HL-60/S4 (cell line): ENCODE data around the gene YARS1.

ENCODE experiments used
- in situ Hi-C: fragments of 300-500 bp; cut with MboI; formaldehyde crosslinking; loops from 2 replicates; pipeline ENCODE4 v1.14.3; 2022; ENCODE audit warnings: low sequenced_read_pairs

The YARS1 gene

GRCh38 chr1:32766328-32766972 lies 50.7 kb downstream of the YARS1 start:
- in situ Hi-C loops: loop anchor here (10.0 kb wide), 1 partner anchor 52 kb away; no protein-coding TSS in a partner anchor

DNA sequence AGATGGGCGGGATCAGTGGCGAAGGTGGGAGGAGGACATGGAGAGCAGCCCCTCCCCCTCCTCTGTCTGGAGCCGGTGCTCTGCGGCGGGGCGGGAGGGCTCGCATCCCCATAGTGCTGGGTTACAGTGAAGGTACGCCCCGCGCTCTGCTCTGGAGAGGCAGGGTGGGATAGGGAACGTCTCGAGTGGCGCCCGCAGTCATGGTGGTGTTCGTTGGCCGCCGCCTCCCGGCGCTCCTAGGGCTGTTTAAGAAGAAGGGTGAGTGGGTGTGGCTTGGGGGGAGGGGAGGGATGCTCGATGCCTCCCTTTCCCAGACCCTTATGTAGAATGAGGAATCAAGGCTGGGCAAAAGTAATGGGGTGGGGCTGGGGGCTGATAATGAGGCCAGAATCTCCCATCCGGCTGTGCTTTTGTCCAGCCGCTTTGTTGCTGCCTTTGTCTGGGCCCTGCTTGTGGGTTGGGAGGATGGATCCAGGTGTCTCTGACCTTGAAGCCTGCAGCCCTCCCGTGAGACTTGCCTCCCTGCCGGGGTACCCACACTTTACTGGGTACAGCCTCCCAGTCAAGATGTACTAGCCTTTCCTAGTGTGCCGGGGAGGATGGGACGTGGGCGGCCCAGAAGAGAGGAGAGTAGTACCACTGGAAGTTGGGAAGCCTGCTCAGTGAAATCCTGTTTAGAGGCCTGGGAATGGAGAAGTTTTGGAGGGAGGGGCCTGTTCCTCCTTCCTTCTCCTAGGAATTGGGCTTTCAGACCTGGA lies 51.4 kb downstream of the YARS1 start:
- in situ Hi-C loops: loop anchor here (10.0 kb wide), 1 partner anchor 51 kb away; no protein-coding TSS in a partner anchor

GRCh38 chr1:32764826-32765569 lies 52.2 kb downstream of the YARS1 start:
- in situ Hi-C loops: loop anchor here (10.0 kb wide), 1 partner anchor 50 kb away; no protein-coding TSS in a partner anchor

DNA sequence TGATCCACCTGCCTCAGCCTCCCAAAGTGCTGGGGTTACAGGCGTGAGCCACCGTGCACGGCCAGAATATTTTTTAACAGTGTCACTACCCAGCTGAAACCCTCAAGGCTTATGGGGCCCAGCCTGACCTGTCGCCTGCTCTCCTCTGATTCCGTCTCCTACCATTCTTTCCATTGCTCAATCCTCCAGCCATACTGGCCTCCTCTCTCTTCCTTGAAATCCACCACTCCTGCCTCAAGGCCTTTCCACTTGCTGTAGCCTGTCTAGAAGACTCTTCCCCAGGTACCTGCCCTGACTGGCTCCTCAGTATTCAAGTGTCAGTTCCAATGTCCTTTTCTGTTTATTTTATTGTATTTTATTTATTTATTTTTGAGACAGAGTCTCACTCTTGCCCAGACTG lies 53.9 kb downstream of the YARS1 start:
- in situ Hi-C loops: loop anchor here (10.0 kb wide), 1 partner anchor 48 kb away; no protein-coding TSS in a partner anchor

GRCh38 chr1:32761936-32762335 lies 55.2 kb downstream of the YARS1 start:
- in situ Hi-C loops: loop anchor here (10.0 kb wide), 1 partner anchor 47 kb away; no protein-coding TSS in a partner anchor

GRCh38 chr1:32761253-32761877 lies 55.8 kb downstream of the YARS1 start:
- in situ Hi-C loops: loop anchor here (10.0 kb wide), 1 partner anchor 47 kb away; no protein-coding TSS in a partner anchor

GRCh38 chr1:32759997-32760623 lies 57.0 kb downstream of the YARS1 start:
- in situ Hi-C loops: loop anchor here (10.0 kb wide), 1 partner anchor 45 kb away; no protein-coding TSS in a partner anchor

DNA sequence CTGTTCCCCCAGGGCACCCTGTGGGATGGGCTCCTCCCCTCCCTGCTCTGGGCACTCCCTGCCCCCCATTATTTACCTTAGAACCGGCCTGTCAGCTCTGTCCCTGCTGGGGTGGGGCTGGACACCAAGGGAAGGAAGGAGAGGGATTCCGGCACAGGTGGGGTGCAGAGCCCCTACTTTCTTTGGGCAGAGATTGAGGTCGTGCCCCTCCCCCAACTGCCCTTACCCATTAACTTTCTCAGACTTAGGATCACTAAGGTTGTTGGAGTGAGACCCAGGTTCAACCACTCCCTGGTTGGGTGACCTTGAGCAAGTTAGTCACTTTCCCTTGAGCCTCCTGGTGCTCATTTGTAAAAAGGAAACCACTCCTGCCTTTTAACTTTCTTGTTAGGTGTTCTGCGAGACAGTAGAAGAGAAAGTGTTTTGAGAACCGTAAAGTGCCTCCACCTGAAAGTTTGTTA lies 57.6 kb downstream of the YARS1 start:
- in situ Hi-C loops: no loop called here

DNA sequence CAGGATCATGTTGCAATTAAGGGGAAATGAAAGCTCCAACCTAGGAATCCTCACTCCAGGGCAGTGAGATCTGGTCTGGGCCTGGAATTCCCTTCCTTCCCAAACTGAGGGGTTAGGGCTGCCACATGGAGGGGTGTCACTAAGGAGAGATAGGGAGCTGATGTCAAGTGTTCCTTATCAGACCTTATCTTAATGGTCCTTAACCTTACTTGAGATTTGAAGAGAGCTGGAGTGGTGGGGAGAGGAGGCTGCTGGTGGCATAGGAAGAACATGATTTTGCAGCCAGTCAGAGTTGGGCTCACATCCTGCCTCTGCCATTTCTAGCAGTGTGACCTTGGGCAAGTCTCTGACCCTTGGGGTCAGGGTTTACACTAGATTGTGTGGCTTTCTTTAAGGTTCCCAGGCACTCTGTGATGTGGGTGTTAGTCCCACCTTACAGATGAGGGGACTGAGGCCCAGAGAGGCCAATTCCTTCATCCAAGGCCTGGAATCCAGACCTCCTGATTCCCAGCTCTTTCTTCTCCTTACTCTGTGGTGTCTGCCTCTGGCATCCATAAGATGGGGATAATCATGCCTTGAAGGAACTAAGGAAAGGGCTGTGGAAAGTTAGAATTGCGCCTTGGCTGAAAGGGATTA lies 58.2 kb downstream of the YARS1 start:
- in situ Hi-C loops: no loop called here

GRCh38 chr1:32758177-32758794 lies 58.9 kb downstream of the YARS1 start:
- in situ Hi-C loops: no loop called here

GRCh38 chr1:32757213-32757895 lies 59.8 kb downstream of the YARS1 start:
- in situ Hi-C loops: no loop called here

DNA sequence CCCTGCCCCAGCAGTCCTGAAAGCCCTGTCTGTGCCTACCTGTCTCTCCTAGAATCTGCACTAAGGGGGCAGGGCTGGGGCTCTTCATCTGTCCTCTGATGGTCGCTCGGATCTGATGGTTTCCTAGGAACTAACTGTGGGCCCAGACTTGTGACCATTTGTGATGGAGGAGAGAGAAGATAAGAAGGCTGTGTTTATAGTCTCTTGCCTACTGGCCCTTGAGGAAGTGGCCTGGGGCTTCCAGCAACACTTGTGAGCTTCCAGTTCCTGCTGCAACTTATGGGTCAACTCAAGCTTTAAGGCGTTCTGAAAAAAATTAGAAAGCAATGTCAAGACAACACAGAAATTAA lies 61.4 kb downstream of the YARS1 start:
- in situ Hi-C loops: no loop called here

DNA sequence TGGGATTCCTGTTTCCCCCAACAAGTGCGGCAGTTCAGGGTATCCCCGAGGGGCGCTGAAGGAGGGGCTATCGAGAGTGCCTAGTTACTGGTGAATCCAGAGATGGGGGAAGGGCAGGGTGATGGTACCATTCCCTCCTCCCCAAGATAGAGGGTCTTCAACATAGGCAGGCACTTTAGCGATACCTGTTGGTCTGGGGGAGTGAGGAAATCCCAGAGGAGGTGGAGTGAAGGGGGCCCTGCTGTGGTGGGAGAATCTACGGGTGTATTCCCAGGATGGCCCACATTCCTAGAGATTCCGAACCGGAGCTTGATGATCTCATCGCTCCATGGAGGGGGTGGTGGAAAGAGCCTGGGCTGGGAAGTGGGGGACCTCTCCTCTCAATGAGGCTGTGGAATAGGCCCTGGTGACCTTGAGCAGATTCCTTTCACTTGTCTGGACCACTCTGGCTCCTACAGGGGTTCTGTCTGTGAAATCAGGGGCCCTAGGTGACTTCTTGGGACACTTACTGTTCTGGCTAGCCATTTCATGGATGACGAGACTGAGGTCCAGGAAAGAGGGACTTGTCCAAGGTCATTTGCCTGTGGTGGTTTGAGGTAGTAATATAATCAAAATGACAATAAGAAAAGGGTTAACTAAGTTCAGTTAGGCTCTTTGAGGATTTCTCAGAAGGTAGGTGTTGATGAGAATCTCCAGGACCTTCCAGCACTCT lies 61.9 kb downstream of the YARS1 start:
- in situ Hi-C loops: no loop called here

- in situ Hi-C loops: no loop called here
Measured at GRCh38 chr1:32754317-32755097, 62.7 kb downstream of the YARS1 start.

DNA sequence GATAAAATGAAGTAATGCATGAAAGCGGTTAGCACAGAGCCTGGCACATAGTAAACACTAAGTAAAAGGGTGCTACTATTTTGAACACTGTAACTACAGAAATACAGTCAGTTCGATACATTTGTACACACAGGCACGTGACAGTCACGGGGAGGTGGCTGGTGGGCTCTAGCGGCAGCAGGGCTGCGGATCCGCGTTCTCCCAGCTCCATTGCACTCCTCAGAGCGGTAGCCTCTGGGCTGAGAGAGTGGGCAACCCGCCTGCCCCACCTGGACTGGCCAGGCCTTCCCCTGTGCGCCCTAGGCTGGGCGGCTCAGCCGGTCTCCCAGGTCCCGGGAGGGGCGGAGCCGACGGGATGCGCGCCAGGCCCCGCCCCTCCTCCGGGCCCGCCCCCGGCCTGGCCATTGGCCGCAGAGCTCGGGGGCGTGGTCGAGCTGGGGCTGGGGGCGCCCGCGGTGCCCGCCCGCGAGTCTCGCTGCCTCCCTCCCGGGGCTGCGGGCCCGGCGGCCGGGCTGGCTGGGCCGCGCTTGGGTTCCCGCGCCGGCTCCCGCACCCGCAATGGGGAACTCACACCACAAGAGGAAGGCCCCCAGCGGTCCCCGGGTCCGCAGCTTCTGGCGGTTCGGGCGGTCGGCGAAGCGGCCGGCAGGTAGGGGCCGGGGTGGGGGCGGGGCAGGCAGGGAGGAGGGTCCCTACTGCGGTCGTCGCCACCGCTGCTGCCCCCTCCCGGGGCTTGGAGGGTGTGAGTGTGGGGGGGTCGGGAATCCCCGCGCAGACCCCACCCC lies 63.4 kb downstream of the YARS1 start:
- in situ Hi-C loops: no loop called here

DNA sequence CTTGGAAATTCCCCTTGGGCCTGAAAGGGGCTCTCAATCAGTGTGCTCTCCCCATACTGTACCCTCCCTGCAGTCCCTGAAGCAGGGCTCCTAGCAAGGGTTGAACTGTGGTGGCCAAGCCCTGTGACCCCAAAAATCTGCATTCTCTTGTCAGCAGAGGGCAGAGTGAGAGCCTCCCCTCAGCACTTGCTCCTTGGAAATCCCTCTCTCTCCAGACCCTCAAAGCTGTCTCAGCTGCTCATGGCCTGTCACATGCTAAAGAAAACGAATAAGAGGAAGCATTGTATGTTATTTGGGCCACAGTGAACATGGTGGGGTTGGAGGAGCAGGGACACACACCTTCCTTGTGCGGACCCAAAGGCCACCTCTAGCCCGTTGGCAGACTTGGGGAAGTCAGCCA lies 67.4 kb downstream of the YARS1 start:
- in situ Hi-C loops: no loop called here

DNA sequence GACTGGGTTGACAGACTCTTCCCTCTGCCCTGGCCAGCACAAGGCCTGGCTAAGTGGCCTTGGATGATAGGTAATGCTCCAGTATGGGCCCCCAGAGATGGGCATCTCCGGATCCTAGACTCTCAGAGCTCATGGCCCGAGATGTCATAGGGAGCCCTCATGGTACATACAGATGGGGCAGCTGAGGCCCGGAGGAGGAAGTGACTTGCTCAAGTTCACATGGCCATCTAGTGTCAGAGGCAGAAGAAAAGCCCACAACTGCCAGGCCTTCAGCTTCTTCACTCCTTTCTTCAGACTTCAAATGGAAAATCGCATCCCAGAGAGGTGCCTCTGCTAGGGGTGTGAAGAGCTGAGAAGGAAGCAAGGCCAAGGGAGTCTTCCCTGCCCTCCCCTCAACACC lies 67.8 kb downstream of the YARS1 start:
- in situ Hi-C loops: no loop called here
